Activated CD4-positive, alpha-beta T cell treated with anti-CD3 and anti-CD28 coated beads, Interleukin-10, Interleukin-2, amounts not matched to agents 100 ng/mL and 50 ng/mL, durations not matched to agents 16 hours and 8 hours (primary cell): Measurements from ENCODE around the gene PRRT1.
A peak's percentile ranks its signal among the peaks of the same experiment; 100 is the strongest.
"Not testable (repeated sequence)": the region's sequence is repeated elsewhere in the genome, so short reads cannot be mapped to it uniquely, and the experiment has no call there.

Experiments
- DNase-seq: peaks from one replicate; pipeline ENCODE4 v3.0.0-alpha.2; 2020

The PRRT1 gene

DNA sequence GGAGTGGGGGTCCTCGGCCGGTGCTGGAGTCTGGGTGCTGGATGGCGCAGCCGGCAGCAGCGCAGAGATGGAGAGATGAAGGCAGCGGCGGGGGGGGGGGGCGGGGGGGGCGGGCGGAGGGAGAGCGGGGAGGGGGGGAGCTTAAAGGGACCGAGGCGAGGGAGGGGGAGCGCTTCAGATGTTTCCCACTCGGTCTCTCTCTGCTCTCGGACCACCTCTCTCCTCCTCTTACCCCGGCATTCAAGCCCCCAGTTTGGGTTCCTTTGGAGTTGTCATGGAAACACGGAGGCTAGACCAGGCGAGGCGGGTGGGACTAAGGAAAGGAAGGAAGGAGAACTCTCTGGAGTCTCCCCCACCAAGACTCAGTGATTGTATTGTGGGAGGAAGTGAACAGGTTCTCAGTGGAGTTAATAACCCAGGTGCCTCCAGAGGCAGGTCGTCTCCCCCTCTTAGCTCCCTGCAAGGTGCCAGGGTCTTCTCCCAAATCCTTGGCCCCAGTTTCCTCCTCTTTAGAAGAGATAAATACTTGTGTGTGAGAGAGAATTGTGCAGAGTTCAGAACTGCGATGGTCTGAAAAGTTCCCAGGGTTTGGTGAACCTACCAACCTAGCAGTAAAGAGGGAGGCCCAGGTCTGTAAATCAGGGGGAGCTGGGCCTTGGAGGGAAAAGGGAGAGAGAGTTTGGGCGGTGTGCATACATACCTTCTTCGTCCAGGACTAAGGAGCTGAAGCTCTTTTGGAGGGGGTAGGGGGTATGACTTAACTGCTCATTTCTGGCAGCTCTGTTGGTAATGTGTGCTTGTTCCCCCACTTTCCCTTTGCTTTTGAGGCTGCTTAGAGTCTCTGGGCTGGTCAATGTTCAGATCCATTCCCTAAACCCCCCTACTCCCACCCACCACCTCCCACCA lies at the start of gene PRRT1:
PRRT1 (minus strand) TSS at position 77 of the 906 bp plus-strand sequence. CDS start 112 bp downstream, outside the sequence.
- no peak for DNase-seq

DNA sequence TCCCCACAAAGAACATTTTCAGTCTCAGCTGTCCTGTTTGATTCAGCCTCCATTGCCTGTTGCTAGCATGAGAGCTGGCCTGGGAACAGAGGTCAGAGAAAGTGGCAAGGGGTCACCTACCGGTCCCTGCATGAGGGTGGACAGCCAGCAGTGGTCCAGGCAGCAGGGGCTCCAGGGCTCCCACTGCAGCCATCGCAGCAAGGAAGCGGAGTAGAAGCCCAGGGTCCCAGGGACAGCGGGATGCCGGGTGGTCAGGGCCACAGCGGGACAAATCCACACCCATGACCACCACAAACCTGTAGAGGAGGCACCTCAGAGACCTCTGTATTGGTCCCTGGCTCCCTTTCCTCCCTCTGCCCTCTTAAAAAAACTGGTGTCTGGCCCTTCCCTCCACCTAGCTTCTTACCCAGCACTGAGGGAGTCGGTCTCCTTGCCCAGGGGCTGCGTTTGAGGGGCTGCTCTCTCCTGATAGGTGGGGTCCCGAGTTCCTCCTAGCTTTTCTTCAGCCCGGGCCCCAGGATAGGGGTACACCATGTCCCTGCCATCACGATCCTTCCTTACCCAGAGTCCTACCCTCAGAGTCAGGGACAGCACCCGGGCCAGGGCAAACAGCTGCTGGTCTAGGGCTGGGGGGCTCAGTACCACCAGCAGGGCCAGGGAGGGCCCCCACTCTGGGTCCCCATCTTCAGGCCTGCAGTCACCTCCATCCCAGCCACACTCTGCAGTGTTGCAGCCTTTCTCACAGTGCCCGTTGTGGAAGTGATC lies 49.2 kb upstream of the PRRT1 start:
- no peak for DNase-seq

DNA sequence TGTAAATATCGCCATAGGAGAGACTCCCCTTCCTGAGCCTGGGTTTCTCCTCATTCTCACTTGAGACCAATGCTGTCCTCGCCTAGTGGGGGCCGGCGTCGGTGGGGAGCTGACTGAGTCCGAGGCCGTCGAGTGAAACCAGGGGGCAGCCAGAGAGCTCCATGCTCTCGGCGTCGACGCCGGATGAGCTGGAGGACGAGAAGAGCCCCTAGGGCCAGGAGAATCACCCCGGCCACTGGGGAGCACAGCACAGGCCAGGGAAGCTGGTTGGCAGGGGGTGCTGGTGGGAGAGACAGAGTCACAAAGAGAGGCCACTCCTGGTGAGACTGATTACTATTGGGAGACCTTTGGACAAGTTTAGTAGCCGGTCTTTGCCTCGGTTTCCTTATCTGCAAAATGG lies 47.1 kb upstream of the PRRT1 start:
- no peak for DNase-seq

DNA sequence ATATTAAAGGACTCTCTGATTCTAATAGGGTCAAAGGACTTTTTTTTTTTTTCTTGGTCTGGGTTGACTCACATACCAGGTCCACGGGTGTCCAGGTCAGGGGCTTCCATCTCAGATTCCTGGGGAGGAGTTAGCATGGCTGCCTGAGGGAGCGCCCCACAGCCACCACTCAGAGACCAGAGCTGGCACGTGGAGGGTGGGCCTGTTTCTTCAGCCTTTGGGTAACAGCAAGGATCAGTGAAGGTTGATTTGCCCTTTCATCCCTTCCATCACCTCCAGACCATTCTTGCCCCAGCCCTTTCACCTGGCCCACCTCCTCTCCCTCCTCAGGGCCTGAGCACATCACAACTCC lies 46.6 kb upstream of the PRRT1 start:
- DNase-seq, result no peak

DNA sequence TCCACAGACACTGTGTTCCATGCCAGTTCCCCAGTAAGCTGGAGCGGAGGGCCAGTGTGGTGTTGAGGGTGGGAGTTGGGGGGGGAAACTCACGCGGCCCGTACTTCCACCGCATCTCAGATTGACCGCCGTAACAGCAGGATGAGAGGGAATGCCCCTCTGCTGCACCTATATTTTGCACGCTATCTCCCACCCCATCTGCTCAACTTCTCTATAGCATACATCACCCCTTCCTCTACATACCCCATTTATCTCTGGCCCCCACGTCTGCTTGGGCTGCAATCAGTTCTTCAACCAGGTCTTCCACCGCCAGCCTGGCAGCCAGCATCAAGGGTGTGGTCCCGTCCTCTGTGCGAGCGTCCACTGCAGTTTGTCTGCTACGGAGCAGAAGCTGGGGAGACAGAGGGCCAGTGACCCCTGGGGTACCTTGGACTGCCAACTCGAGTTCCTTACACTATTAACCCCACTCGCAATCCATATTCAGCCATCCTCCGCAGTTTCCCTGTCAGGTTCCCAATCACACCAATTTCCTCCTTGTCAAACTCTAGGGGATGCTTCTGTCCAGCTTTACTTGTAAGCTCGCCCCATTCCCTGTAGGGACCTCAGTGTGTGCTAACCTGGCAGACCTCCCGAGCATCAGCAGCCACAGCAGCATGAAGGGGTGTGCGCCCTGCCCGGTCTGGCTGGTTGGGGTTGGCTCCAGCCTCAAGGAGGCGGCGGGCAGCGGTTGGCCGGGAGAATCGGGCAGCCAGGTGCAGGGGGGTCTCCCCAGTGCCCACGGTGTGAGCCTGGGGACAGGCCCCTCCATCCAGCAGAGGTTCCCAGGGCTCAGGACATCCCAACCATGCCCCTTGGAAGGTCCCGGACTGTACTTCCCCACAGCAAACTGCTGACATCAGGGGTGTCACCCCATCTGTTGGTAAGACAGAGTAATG lies 45.2 kb upstream of the PRRT1 start:
- no peak for DNase-seq

DNA sequence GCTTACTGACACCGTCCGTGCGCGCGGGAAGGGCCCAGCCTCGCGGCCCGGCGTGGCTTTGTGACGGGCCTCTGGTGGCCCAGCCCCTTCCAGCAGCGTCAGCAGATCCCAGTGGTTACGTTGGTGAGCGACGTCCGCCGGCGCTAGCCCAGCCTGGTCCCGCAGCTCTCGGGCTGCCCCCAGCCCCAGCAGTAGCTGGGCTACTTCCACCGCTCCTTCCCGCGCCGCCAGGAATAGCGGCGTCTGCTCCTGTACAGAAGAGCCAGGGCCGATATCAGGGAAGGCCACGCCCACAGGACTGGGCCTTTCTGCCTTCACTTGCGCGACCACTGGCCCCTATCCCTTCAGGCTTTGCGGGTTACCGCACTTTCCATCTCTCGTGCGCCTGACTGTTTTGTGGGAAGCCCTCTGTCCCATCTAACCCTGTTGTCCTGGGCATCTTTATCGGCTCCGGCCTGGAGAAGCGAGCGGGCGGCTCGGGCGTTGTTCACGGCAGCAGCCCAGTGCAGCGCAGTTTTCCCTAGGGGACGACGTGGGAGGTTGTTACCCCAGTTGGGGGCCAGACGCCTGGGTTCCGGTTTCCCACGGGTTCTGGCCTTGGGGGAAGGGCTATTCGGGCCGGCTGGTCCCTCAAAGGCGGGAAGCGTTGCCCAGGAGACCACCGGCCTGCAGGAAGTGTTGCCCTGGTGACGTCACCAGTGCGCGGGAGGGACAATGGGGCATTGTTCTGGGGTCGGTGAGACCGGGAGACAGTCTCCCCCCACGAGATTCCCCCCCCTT lies 44.4 kb upstream of the PRRT1 start:
- DNase-seq, result peak; percentile 79

DNA sequence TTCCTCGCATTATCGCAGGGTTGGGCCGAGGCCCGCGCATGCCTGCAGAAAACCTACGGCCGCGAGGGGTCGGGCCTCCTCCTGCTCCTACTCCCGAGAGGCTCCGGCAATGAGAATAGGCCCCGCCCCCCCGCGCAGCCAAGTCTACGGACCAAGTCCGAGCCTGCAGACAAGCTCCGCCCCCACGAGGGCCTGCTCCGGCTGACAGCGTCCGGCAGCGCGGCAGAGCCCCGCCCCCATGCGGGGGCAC lies 43.8 kb upstream of the PRRT1 start:
- DNase-seq, result peak; percentile 100

DNA sequence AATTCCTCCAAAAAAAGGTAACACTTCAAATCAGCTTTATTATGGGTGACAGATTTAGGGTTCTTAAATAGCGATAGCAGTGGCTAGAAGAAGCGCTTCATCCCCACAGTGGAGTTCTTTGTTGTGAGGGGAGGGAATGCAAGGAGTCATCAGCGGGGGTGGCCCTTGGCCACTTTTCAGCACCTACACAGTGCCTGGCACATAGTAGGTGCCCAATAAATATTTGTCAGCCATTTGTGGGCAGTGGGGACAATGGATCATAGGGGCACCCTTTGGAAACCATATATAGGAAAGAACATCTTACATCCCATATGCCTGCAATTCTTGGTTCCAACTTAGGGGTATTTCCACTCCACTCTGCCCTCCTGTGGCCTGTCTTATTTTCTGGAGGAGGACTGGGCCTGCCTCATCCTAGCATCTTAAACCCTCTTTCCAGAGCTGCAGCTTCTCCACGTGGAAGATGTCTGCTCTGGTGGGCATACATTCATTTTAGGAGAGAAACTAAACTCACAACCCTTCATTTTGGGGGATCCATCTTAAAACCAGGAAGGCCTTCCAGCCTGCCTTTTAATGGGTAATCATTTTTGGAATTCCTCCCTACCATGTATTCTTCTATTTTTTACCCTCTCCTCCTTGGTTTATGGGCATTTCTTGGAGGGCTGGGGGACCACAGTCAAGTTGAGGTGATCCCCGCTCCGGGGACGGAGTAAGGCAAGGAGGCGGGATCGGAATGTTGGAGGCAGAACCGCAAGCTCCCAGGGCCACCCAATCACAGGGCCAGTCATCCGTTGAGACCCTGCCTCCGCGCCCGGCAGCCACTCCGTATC lies 43.3 kb upstream of the PRRT1 start:
- peak; percentile 57 for DNase-seq

DNA sequence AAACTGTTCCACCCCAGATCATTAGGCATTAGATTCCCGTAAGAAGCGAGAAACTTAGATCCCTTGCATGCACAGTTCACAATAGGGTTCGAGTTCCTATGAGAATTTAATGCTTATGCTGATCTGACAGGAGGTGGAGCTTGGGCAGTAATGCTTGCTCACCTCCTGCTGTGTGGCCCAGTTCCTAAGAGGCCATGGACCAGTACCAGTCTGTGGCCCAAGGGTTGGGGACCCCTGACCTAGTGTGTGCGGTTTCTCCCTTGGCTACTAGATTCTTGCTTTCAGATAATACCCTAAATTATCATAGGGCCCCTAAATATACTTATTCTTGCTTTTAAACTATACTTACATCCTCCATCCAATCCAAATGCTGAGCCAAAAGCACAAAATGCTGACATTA lies 42.6 kb upstream of the PRRT1 start:
- no peak for DNase-seq

DNA sequence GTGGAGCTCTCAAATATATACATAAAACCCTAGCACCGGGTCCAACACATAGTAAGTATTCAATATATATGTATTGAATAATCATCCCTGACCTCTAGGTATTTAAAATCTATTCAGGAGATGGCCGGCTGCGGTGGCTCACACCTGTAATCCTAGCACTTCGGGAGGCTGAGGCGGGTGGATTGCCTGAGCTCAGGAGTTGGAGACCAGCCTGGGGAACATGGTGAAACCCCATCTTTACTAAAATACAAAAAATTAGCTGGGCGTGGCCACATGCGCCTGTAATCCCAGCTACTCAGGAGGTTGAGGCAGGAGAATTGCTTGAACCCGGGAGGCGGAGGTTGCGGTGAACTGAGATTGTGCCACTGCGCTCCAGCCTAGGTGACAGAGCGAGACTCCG lies 41.4 kb upstream of the PRRT1 start:
- DNase-seq, result not testable (repeated sequence)

DNA sequence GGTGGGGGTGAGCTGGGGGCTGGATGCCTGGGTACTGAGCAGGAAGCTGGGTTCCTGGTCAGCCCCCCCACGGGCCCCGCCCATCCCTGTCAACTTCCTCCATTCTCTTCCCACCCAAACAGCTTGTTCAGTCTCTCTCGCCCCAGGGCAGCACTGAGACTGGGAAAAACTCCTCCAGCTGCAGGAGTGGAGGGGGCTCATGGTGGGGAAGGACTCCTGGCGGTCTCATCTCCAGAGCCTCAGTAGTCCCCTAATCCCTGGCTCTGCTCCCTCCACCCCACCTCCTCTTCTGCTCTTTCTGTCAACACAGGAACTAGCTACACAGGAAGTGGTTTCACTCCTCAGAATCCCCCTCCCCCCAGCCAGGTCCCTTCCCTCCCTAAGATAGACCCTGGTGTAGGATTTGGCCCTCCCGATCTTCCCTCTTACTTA lies 40.9 kb upstream of the PRRT1 start, which contains the start of gene GPSM3:
GPSM3 (minus strand) TSS at position 36 of the 432 bp plus-strand sequence. CDS start 130 bp downstream, outside the sequence.
- DNase-seq, result peak; percentile 75

DNA sequence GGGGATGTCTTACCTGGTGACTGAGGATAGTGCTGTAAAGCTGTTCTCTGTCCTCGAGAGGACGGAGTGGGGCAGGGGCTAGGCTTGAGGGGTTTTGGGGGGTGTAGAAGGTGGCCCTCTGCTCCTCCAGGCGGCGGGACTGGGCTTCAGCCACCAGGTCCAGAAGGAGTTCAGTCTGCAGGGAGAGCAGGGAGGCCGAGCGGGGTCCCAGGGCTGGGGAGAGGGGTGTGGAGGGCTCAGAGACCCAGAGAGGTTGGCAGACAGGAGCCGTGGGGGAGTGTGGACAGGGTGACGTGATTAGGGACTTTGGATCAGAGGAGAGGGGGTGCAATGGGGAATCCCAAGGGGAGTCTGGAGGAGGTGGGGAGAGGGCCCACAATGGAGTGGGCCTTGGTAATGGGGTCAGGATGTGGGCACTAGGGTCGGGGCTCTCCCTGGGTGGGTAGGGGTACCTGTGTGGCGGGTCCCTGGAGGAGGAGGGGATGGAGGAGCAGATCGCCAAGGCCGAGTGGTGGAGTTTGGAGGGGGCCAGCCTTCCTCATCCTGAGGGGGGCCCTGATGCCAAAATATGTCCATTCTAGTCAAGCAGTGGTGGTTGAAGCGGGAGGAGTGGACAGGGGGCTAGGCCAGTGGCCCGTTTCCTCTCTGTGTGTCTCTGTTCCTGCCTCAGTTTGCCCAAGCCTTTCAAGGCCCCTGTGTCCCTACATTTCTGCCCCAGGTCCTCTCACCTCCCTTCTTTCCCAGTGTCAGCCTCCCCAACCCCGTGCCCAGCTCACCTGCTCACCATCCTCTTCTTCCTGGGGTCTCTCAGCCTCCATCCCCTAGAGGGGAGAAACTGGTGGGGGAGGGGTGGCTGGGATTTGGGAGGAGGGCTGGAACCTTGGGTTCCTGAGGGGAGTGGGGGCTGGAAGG lies 40.2 kb upstream of the PRRT1 start:
- DNase-seq, result no peak

DNA sequence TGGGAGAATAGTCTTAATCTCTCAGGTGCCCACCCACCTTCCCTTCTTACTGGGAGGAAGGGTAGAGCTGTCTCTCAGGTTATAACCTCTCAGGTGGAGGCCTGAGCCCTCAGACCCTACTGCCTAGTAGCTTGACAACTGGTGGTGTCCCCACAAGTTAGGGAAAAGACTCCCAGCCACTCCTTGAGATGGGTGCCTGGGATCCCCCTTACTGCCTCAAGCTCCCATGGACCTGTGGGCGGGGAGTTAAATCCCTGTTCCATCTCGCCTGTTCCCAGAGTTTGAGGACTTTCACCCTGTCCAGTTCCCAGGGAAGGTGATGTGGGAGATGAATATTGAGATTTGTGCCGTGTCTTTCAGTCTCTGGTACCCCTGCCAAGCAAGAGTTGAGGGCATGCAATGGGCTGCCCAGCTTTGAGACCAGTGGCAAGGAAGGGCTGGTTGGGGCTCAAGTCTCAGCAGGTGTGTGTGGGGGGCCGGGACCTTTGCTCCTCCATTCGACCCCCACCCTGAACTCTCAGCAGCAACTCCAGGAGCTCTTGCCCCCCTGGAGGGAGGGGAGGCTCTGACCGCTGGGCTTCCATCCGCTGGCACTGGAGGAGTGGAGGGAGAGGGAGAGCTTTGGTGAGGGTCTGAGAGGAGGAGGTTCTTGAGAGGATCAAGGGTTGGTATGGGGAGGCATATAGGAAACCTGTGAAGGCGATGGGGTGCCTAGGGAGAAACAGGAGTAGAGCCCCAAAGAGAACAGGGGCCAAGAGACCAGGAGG lies 39.4 kb upstream of the PRRT1 start:
- no peak for DNase-seq

DNA sequence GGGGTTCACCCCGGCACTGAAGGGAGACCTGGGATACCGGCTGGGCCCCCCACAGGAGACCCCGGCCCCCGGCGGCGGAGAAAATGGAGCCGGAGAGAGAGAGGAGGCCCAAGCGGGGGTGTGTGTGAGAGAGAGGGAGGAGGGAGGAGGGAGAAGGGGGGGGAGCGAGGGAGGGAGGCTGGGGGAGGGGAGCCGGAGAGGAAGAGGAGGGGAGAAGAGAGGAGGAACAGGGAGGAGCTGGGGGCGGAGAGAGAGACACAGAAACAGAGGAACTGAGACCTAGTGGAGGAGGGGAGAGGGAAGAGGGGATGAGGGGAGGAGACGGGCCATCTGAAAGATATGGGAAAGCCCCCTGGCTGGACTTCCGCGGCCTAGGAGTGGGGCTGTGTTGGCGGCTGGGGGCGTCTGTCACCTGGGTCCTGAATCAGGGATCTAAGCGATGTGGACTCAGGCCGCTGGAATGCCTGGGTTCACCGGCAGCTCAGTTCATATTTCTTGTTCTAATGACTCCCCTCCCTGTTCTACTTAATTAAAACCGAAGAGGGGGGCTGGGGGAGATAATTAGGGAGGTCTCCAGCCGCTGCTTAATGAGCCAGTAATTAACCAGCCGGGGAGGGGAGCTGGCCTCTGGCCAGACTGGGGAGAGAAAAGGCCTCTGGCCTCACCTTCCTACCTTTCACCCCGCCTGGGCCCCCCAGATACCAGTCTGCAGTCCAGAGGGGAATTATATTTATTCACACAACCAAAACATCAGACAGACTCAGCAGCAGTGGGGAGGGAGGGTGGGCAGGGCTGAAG lies 38.5 kb upstream of the PRRT1 start, which contains the start of gene PBX2:
PBX2 (minus strand) TSS at position 149 of the 798 bp plus-strand sequence. CDS start 287 bp downstream, outside the sequence.
- peak; percentile 92 for DNase-seq

DNA sequence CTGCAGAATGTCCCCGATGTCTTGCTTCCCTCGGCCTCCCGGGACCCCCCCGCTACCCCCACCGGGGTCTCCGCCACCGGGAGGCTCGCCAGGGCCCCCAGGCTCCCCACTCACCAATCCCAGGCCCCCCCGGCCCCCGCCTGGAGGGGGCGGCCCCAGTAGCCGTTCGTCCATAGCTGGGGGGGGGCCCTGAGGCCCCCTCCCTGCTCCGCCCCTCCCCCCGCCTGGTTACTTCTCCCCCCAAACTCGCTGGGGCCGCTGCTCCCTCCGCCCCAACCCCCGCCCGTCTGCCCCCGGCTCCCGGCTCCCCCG lies 38.0 kb upstream of the PRRT1 start:
- no peak for DNase-seq

DNA sequence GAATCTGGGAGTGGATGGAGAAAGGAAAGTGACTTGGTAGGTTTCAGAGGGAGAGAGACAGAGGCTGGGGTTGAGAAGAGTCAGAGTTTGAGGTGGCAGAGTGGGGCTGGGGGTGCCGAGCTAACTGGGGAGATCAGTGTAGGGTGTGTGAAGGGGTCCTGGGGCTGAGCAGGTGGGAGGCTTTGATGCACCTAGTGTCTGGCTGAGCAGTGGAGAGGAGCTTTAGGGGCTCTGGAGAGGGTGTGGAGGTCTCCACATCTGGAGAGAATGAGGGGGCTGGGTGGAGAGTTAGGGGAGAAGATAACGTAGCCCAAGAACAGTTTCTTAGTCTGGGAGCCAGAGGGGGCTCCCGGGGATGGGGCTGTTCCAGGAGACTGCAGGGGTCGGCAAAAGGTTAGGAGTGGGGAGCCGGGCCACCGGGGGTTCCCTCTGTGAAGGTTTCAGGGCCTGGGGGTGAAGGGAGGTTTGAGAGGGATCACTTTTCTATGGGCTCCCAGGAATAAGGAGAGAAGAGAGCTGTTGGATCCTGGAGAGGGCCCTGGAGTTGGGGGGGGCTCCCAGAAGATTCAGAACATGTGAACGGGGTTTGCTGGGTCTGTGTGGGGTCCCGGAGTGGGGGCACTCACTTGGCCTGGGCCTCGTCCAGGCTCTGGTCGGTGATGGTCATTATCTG lies 37.5 kb upstream of the PRRT1 start:
- no peak for DNase-seq

DNA sequence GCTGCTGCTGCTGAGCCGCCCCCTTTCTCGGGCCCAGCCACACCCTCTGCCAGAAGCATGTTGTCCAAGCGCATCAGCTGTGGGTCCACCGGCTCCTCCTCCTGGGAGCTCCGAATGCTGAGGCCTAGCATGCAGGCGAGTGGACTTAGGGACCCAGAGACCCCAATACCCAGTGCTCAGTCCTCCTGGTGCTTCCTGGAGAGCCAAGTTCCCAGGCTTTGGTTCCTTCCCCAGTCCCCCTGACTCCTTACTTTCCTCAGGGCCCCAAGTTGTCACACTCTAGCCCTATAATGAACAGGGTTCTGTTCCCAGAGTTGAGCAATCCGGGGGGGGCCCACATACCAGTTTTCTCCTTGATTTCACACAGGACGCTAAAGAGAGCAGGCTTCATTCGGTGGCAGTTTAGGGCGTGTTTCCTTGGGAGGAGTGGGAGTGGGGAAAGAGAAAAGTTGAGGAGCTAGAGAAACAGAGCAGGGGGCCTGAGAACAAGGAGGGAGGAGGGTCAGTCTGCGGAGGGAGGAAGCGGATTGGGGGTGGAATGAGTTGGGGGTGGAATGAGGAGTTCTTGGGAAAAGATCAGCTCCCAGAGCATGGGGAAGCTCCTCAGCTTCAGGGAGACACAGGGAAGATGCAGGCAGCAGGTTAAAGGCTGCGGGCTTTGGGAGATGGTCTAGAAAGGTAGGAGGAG lies 36.8 kb upstream of the PRRT1 start:
- DNase-seq, result no peak
